ENCODE results near the gene COL12A1. TPM values are rescaled to one million over a fixed set of nuclear protein-coding genes. Genes with fewer than 3 reads are reported as not detected.

Gene COL12A1
- total and polyA plus RNA-seq, 2 donors (not counting 3 experiments of a cell fraction or from before 2014, with no cell fraction given) = 48.5 to 89.1 TPM

DNA sequence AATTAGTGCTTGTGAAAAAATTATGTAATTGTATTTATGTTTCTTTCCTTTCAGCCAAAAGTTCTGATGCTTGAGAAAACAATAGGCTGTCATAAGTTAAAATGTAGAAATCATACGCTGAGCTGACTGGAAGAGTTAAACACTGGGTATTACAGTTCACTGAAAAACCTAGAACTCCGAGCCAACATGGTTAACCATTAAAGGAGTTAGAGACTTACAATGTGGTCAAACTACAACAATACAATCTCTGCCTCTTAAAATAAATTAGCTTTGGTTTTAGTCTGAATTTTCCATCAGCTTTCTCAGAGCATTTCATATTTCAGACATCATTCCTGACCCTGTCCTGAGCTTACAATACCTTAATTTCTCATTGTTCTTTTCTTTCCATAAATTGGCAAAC, 91.0 kb downstream of the COL12A1 start:
- CTCF ChIA-PET = interaction anchor here (0.6 to 1.9 kb wide), 6 partner anchors 11 to 207 kb away, joined by 3 to 10 read pairs (median 4); no protein-coding TSS in a partner anchor
- Histone ChIP-seq H3K27ac (ENCODE audit: insufficient read depth, low read depth, low read length) (no peak overlapping the region), H3K9me1 (replicated peaks; ENCODE audit: control insufficient read depth, extremely low read depth, insufficient read depth, low read length) (no peaks in the 10 kb centered on the region), H3K79me2 (ENCODE audit: control insufficient read depth, insufficient read depth, low read length) (no peaks in the 10 kb centered on the region), H2AFZ (ENCODE audit: low read depth, low read length) (no peak overlapping the region), H3K4me3 (replicated peaks in 1 of 3; ENCODE audit: insufficient read depth in 1 of 3, low read depth in 1 of 3, low read length in 3 of 3) (no peak overlapping the region), H4K20me1 (replicated peaks; ENCODE audit: control insufficient read depth, extremely low read depth, insufficient read depth, low read length) (no peaks in the 10 kb centered on the region), H3K36me3 (ENCODE audit: control insufficient read depth in 2 of 2, extremely low read depth in 1 of 2, insufficient read depth in 2 of 2, low read length in 2 of 2) (no peaks in the 10 kb centered on the region), H3K9ac (replicated peaks; ENCODE audit: extremely low read depth, insufficient read depth, low read length) (no peak overlapping the region), H3K4me1 (ENCODE audit: control insufficient read depth, extremely low read depth, insufficient read depth, low read length) (no peaks in the 10 kb centered on the region), H3K27me3 (ENCODE audit: control insufficient read depth in 2 of 2, insufficient read depth in 2 of 2, low read length in 2 of 2) (no peaks in the 10 kb centered on the region), H3K4me2 (ENCODE audit: insufficient read depth, low read length) (no peak overlapping the region), H3K9me3 (replicated peaks; ENCODE audit: control insufficient read depth, insufficient read depth, low read length) (no peaks in the 10 kb centered on the region)
- no TSS peak for BruUV-seq (replicated peaks)
- no peak for DNase-seq (ENCODE audit: low read depth, low spot score)
- dilution Hi-C loops (cut with MboI; ENCODE audit: extremely low pct_ligation_motif_present, low sequenced_read_pairs) = no loop called here
- intact Hi-C loops (cut with micrococcal nuclease) = no loop called here
- POLR2A ChIA-PET = no interaction called here
- TF ChIP-seq FOS (IDR thresholded peaks at IDR 0.05; ENCODE audit: borderline replicate concordance, insufficient read depth, low read length) (no peak), MYC (IDR thresholded peaks at IDR 0.05; ENCODE audit: low read depth, low read length) (no peak), JUN (IDR thresholded peaks at IDR 0.05; ENCODE audit: borderline replicate concordance, insufficient read depth, insufficient read length, low read depth) (no peak), POLR2AphosphoS5 (IDR thresholded peaks at IDR 0.05; ENCODE audit: insufficient read depth, low read depth, low read length) (no peak), EZH2 (IDR thresholded peaks at IDR 0.05; ENCODE audit: borderline replicate concordance, low read depth, low read length, severe bottlenecking) (no peak), CTCF (IDR thresholded peaks at IDR 0.05; ENCODE audit: extremely low read depth in 1 of 2, insufficient read depth in 1 of 2, low read depth in 1 of 2, low read length in 2 of 2) (no peak), POLR2A (IDR thresholded peaks at IDR 0.05; ENCODE audit: low read depth, low read length) (no peak), GATA2 (IDR thresholded peaks at IDR 0.05; ENCODE audit: insufficient read depth, insufficient read length, low read depth, low read length) (no peak)
- TF ChIP-seq, protein P1, sequence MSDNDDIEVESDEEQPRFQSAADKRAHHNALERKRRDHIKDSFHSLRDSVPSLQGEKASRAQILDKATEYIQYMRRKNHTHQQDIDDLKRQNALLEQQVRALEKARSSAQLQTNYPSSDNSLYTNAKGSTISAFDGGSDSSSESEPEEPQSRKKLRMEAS (IDR thresholded peaks at IDR 0.05; ENCODE audit: insufficient read depth, insufficient read length) = no peak
- no peak for FAIRE-seq

Data from endothelial cell of umbilical vein (primary cell).